Adrenal gland (tissue), 12 donors: ENCODE measurements around the gene DROSHA. TPM values are rescaled to one million over a fixed set of nuclear protein-coding genes. Genes with fewer than 3 reads are reported as not detected.

Experiments used
- DNase-seq, 7 donors: peaks; one replicate each; pipeline ENCODE4 v3.0.0-alpha.2; 2019 to 2020
- H3K27ac ChIP-seq, 5 donors: fragments of 200-600 bp; sonication (generic) in 4 of 5; 1 replicate in 3 of 5; 2 replicates in 2 of 5; pipeline versions ENCODE4 v1.5.1 to v1.8.0; 2016 to 2020; ENCODE audit warnings: mild to moderate bottlenecking in 1 of 5
- H3K27me3 ChIP-seq: fragments of 200-600 bp; 2 replicates; pipeline ENCODE4 v1.8.0; 2021
- H3K36me3 ChIP-seq, 2 donors: fragments of 200-600 bp; replicated peaks in 1 of 2; 1 replicate in 1 of 2; 2 replicates in 1 of 2; pipeline versions ENCODE4 v1.5.1 to v1.8.0; 2018 to 2022
- H3K4me1 ChIP-seq, 2 donors: fragments of 200-600 bp; replicated peaks in 1 of 2; 1 replicate in 1 of 2; 2 replicates in 1 of 2; pipeline versions ENCODE4 v1.5.1 to v1.8.0; 2018 to 2021
- H3K4me3 ChIP-seq, 4 donors: fragments of 200-600 bp; sonication (generic) in 3 of 4; one replicate each; pipeline ENCODE4 v1.5.1; 2016 to 2018
- H3K9me3 ChIP-seq, 3 donors: fragments of 200-600 bp; sonication (generic) in 1 of 3; replicated peaks in 1 of 3; 1 replicate in 2 of 3; 2 replicates in 1 of 3; pipeline versions ENCODE4 v1.5.1 to v1.8.0; 2016 to 2021
- POLR2A ChIP-seq, 2 donors: fragments of 450-650 bp; IDR thresholded peaks; one replicate each; pipeline ENCODE4 v1.6.1; 2017; ENCODE audit warnings: antibody characterized with exemption in 2 of 2, mild to moderate bottlenecking in 2 of 2, moderate library complexity in 1 of 2
- WGBS, 4 donors: extraction: QIAGEN DNeasy Blood & Tissue Kit in 2 of 4; methylation state at CpG; one replicate each; pipeline versions ENCODE4 v1.1.5 to v1.1.7; 2013 to 2017; 5-methylcytosine and 5-hydroxymethylcytosine counted together
- intact Hi-C, 2 donors: fragments of 100-400 bp; cut with DNase I; formaldehyde crosslinking; loops; one replicate each; pipeline versions ENCODE4 v1.14.1 to v1.15.0; 2022 to 2023
- polyA plus RNA-seq, 3 donors: library from polyadenylated mRNA; stranded (reverse); fragments of 200-250 nt in 2 of 3; fragments of 350-450 nt in 1 of 3; fragmentation: Illumina TruSeq in 1 of 3; extraction: RNeasy Lipid Tissue Mini Kit (QIAGEN cat#74804) in 1 of 3; gene quantifications; one replicate each; pipeline ENCODE4 v1.2.3, GENCODE V29; 2013 to 2014
- total RNA-seq, 9 donors: library from RNA; depleted of rRNA in 4 of 9; stranded (reverse); fragments of >200 nt in 4 of 9; fragments of 120-200 nt in 1 of 9; fragmentation: NEBNext Ultra II Directional in 1 of 9; extraction: Animal tissue kit (Norgen Biotek cat#: 25700) in 1 of 9; gene quantifications; one replicate each; pipeline versions ENCODE4 v1.1.0 to v1.2.4, GENCODE V29; 2013 to 2023
- TF ChIP-seq, protein P1 (sequence below), 6 experiments: fragments of 450-650 bp in 4 of 6; fragments of 200-600 bp in 2 of 6; sonication (generic) in 1 of 6; IDR thresholded peaks; 1 replicate in 5 of 6; 2 replicates in 1 of 6; pipeline versions ENCODE4 v1.5.1 to v1.8.0; 2016 to 2021; ENCODE audit warnings: antibody characterized with exemption in 6 of 6, mild to moderate bottlenecking in 2 of 6, moderate library complexity in 1 of 6
- donor health status: healthy with polysubstance abuse.
- donor health status: Bipolar disorder and iron deficiency.
- donor health status: DM: yes; HTN: yes; CAD: no.
- donor health status: DM: no; HTN: no; CAD: no.
- donor health status: DM: no; HTN: no; CAD: no.
- donor health status: DM: yes; HTN: yes; CAD: no.

The DROSHA gene
- total and polyA plus RNA-seq, 12 donors = 22.6 to 93.0 (median 44.2) TPM

DNA sequence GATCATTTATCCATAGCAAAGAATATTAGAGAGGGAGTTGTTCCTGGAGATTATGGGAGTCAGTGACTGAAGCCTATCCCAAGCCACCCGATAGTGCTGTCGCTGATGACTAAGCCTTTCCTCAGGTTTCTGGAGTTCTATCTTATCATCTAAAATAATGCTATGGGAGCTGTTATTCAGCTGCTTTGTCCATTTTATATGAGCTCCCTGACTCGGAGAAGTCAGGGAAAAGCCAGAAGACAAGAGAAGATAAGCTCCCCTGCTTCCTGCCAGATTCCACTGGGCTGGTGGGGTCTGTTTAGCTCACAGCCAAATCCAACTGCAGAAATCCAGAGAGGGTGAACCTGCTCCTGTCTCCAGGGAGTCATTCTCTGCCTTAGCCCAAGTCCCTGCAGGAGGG, 148.2 kb downstream of the DROSHA start:
- 46 to 68% (median 61%) methylated on average over 3 of the region's 3 CpGs for WGBS, 4 donors
- Histone ChIP-seq H3K27me3 (no peaks in the 10 kb centered on the region), H3K27ac (no peak overlapping the region), H3K36me3 (no peaks in the 10 kb centered on the region), H3K9me3 (no peaks in the 10 kb centered on the region), H3K4me3 (no peak overlapping the region), H3K4me1 (no peaks in the 10 kb centered on the region)
- TF ChIP-seq POLR2A (IDR thresholded peaks at IDR 0.05) = no peak
- TF ChIP-seq, protein P1, sequence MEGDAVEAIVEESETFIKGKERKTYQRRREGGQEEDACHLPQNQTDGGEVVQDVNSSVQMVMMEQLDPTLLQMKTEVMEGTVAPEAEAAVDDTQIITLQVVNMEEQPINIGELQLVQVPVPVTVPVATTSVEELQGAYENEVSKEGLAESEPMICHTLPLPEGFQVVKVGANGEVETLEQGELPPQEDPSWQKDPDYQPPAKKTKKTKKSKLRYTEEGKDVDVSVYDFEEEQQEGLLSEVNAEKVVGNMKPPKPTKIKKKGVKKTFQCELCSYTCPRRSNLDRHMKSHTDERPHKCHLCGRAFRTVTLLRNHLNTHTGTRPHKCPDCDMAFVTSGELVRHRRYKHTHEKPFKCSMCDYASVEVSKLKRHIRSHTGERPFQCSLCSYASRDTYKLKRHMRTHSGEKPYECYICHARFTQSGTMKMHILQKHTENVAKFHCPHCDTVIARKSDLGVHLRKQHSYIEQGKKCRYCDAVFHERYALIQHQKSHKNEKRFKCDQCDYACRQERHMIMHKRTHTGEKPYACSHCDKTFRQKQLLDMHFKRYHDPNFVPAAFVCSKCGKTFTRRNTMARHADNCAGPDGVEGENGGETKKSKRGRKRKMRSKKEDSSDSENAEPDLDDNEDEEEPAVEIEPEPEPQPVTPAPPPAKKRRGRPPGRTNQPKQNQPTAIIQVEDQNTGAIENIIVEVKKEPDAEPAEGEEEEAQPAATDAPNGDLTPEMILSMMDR (IDR thresholded peaks at IDR 0.05) = no peak
- intact Hi-C loops = no loop called here
- no peak for DNase-seq

GRCh38 chr5:31382051-31382878, 149.6 kb downstream of the DROSHA start:
- 69 to 79% (median 71%) methylated on average over 15 of the region's 15 CpGs for WGBS, 4 donors
- H3K36me3 ChIP-seq = no peaks in the 10 kb centered on the region

GRCh38 chr5:31381299-31381698, 150.6 kb downstream of the DROSHA start:
- intact Hi-C loops = no loop called here
- 67 to 100% (median 80%) methylated on average over 4 of the region's 4 CpGs for WGBS, 4 donors
- H3K4me3 ChIP-seq = no peak overlapping the region
- no peaks in the 10 kb centered on the region for H3K27me3 ChIP-seq
- TF ChIP-seq, protein P1 (IDR thresholded peaks at IDR 0.05) = no peak
- no peak for TF ChIP-seq POLR2A (IDR thresholded peaks at IDR 0.05)
- no peak overlapping the region for H3K27ac ChIP-seq
- no peaks in the 10 kb centered on the region for H3K4me1 ChIP-seq
- no peak for DNase-seq
- no peaks in the 10 kb centered on the region for H3K9me3 ChIP-seq
- H3K36me3 ChIP-seq = no peaks in the 10 kb centered on the region

More at GRCh38 chr5:31382051-31382878, 149.6 kb downstream of the DROSHA start:
- TF ChIP-seq POLR2A (IDR thresholded peaks at IDR 0.05) = no peak
- TF ChIP-seq, protein P1 (IDR thresholded peaks at IDR 0.05) = no peak
- Histone ChIP-seq H3K4me1 (no peaks in the 10 kb centered on the region), H3K9me3 (no peaks in the 10 kb centered on the region), H3K27ac (no peak overlapping the region), H3K4me3 (no peak overlapping the region), H3K27me3 (no peaks in the 10 kb centered on the region)
- DNase-seq = no peak
- intact Hi-C loops = no loop called here

- WGBS, 4 donors = 69 to 81% (median 74%) methylated on average over 4 of the region's 4 CpGs
- Histone ChIP-seq H3K9me3 (no peaks in the 10 kb centered on the region), H3K4me1 (no peaks in the 10 kb centered on the region), H3K27ac (no peak overlapping the region), H3K36me3 (no peaks in the 10 kb centered on the region), H3K27me3 (no peaks in the 10 kb centered on the region), H3K4me3 (no peak overlapping the region)
- DNase-seq = no peak
- intact Hi-C loops = no loop called here
- TF ChIP-seq POLR2A (IDR thresholded peaks at IDR 0.05) = no peak
- TF ChIP-seq, protein P1 (IDR thresholded peaks at IDR 0.05) = no peak
Observed at GRCh38 chr5:31380049-31380448, 151.8 kb downstream of the DROSHA start.
